Stimulated activated CD8-positive, alpha-beta memory T cell treated with anti-CD3 and anti-CD28 coated beads, Interleukin-12 subunit alpha, Interleukin-12 subunit beta, amount 100 ng/mL, for 1 hour (primary cell): Measurements from ENCODE around the gene MSLN.

Source experiments
- DNase-seq: peaks from one replicate; pipeline ENCODE4 v3.0.0-alpha.2; 2020; ENCODE audit warnings: low read depth

MSLN gene

DNA sequence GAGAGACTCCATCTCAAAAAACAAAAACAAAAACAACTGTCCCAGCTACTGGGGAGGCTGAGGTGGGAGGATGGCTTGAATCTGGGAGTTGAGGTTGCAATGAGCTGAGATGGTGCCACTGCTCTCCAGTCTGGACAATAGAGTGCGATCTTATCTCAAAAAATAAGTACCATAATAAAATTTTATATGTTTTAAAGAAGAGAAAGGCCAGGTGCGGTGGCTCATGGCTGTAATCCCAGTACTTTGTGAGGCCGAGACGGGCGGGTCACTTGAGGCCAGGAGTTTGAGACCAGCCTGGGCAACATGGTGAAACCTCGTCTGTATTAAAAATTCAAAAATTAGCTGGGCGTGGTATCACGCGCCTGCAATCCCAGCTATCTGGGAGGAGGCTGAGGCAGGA lies 16.3 kb downstream of the MSLN start:
- DNase-seq = no peak

DNA sequence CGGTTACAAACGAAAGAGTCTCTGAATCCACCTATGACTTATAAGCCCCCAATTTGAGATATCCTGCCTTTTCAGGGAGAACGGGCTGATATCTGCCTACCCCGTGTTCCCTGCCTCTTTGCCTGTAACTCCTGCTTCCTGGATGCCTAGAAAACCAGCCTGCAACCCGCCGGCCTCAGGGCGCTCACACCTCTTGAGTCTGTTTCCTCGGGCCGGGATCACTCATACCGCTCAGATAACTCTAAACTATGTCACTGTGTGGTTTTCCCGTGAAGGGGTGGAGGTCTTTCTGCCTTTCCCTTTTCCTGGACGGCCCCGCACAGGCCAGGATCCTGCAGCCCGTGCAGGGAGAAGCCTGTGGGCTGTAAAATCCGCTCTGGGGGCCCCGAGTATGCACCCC lies 17.3 kb downstream of the MSLN start:
- no peak for DNase-seq

DNA sequence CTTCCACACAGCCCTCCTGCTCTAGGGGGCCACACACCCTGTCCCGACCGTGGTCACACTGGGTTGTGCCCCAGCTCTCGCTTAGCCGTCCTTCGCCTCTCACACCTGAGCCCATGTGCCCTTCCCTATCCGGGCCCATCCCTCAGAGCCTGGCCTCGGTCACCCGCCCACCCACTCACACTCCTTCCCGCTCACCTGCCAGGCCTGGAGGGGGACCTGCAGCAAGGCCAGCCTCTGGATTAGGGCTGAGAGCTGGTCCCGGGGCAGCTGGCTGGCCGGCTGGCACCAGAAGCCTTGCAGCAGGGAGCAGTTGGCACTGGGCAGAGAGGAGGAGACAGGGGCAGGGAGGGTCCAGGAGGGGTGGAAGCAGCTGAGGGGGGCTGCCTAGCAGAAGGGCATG lies 17.9 kb downstream of the MSLN start:
- DNase-seq = no peak

DNA sequence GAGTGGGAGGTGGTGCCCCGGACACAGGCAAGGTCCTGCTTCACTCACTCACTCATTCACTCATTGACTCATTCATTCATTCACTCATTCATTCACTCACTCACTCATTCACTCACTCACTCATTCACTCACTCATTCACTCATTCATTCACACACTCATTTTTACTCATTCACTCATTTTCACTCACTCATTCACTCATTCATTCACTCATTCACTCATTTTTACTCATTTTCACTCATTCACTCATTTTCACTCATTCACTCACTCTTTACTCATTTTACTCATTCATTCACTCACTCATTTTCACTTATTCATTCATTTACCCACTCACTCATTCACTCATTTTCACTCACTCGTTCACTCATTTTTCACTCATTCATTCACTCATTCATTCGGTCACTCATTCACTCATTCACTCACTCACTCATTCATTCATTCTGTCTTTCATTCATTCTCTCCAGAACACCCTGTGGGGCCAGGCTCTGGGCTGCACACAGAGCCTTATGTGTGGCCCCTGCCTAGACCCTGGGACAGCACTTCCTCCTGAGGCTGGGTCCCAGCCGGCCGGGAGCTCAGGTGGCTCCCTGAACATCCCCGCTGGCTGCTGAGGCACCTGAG lies 18.5 kb downstream of the MSLN start:
- no peak for DNase-seq

DNA sequence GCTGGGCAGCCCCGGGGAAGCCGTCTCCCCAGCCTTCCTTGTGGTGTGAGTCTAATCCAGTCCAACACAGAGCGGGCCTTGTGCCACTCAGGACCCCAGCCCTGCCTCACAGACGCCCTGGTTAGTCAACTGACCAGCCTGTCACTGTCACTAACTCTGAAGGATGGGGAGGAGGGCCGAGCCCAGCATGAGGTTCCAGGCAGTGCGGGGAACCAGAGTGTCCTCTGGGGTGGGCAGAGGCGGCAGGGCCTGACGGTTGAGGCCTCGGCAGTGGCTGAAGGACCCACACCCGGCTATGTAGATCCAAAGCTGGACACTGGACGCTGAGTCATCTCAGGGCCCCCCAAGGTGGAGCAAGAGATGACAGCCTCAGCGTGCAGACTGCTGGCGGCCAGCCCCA lies 19.0 kb downstream of the MSLN start:
- no peak for DNase-seq

DNA sequence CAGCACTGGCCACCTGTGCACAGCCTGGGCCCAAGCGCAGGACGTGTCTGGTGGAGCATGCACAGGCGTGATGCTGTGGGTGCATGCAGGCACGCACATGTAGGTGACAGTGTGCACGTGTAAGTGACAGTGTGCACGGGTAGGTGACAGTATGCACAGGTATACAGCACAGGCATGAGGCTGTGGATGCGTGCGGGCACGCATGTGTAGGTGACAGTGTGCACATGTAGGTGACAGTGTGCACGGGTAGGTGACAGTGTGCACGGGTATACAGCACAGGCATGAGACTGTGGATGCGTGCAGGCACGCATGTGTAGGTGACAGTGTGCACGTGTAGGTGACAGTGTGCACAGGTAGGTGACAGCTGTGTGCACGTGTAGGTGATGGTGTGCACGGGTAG lies 19.8 kb downstream of the MSLN start:
- DNase-seq = no peak

DNA sequence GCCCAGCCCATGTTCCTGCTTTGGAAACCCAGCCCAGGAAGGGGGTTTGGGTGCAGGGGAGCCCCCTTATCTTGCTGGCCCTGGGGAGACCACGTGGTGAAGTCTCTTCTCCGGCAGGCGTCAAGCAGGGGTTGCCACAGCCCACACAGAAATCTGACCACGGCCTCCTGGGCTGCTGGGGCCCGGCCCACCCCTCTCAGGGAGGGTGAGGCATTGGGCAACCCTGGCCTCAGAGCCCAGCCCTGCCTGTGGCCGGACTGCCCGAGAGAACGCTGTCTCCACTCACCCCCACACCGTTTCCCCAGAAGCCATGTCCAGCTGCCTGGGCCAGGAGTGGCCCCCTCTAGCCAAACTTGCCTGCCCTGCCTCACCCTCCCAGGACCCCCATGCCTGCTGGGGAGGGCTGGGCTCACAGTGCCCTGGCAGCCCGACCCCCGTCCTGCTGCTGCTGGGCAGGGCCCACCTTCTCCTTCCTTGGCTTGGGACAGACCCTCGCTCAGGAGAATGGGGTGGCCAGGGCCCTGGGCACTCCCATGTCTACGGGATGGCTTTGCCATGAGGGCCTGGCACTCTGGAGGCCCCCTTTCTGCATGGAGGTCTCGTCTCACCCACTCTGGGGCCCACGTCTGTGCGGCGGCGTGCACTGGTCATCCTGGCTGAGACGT lies 20.9 kb downstream of the MSLN start:
- DNase-seq = no peak

DNA sequence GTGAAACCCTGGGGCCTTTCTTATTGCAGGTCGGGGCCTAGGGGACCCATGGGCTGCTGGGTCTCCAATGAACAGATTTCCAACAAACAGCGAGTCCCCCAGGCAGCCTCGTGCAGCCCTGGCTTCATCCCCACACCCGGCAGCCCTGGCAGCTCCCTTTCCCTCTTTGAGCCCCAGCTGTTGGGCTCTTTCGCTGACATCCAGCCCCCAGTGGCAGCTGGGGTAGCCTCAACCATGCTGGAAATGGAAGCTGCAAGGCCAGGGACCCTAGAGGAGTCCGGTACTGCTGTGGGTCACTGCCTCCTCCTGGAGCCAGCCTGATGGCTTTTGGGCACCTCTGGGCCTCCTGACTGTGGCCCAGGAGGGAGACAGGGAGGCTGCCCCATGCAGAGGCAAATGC lies 21.7 kb downstream of the MSLN start:
- DNase-seq = no peak

DNA sequence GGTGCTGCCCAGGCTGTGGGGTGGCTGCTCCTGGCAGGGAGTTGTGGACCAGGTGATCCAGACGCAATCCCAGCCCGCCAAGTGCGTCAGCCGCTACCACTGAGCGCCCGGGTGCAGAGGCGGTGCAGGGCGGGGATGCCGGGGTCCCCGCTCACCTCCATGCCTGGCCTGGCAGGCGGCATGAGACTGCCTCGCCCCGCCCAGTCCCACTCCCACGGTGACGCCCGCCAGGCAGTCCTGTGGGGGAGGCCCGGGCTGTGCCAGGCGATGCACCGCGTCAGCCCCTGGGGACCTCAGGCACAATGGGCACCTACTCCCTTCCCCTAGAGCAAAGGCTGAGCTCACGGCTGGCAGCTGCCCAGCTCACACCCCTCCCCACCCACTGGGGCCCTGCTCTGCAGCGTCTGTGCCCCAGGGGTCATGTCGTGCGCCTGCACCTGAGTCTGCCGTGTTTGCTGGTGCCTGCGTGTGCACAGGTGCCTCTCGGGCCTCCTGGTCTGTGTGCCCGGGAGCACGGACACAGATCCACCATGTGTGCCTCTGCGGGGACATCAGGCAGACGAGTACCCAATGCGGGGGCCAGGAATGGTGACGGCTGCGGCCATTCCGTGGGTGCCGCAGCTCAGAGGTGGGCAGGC lies 22.4 kb downstream of the MSLN start:
- no peak for DNase-seq

DNA sequence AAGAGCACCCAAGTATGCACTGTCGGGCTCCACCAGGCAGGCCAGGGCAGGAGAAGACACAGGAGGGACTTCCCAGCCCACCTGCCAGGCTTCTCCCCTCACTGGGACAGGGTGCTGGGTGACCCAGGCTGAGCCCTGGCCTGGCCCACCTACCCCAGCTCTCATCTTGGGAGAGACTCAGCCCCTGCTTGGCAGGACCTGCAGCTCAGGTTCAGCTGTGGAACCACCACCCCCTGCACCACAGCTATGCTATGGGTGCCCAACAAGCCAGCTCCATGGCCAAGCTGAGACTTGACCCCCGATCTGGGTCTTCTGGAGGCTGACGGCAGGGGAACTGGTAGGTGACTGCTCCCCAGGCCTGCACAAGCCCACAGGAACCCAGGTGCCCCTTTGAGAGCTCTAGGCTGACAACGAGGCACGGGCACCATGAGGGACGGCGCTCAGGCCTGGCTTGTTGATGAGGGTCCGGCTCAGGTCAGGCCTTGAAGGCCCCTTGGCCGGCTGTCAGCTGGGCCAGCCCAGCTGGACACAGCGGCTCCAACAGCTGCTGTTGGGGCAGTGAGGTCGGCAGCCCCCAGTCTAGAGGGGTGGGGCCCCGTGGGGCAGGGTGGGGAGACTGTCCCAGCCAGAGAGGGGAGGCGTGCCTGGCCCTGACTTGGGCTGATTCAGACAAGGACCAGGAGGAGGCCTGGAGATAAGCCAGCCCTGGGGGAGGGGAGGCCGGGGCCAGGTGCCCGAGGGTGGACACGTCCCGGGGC lies 23.0 kb downstream of the MSLN start:
- DNase-seq = no peak

DNA sequence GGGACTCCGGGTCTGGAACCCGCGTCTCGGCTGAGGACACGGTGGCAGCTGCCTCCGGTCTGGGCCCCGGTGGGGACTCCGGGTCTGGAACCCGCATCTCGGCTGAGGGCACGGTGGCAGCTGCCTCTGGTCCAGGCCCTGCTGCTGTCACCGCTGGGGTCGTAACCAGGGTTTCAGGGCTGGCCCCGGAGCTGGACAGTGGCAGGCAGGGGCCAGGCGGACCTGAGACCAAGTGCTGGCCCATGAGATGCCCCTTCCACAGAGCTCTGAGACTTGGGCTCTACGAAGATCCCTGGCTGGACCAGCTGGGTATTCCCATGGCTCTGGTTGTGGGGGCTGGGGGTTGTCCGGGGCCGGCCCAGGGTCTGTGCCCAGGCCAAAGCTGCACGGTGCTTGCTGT lies 23.9 kb downstream of the MSLN start:
- DNase-seq = no peak

DNA sequence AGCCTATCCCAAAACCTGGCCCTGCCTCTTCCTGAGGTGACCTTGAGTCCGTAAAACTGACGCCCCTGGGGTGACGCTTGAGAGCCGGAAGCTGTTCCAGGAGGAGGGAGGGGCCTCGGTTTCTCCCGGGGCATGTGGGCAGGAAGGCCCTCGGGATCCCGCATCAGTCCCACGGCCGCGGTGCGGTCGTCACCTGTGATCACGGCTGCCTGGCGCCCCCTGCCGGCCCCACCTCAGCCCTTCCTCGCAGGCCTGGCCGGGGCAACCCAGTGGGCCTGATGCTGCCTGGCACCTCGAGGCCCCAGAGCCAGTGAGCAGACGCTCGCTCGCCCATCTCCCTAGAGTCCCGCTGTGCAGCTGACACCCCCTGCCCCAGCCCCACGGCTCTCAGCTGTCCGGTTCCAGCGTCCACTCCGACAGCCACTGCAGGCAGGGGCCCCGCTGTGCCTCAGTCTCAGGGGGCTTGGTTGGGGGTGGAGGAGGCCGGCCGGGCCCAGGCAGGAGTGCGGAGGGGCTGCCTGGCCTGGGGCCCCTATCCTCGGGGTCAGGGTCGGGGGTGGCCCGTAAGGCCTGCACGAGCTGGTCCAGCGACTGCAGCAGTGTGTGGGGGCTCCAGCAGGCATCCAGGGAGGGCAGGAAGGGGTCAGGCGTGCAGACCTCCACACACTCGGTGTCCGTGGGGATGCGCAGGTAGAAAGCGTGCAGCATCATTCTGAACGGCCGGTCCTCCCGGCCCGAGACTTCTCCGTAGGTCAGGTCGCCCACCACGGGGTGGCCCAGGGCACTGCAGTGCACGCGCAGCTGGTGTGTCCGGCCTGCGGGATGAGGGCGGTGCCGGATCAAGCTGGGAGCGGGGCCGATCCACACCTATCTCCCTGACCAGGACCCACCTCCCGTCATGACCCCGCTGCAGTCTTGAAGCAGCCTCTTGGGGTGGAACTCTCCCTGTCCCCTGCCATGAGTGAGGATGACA lies 25.3 kb downstream of the MSLN start:
- DNase-seq = peak; percentile 54

DNA sequence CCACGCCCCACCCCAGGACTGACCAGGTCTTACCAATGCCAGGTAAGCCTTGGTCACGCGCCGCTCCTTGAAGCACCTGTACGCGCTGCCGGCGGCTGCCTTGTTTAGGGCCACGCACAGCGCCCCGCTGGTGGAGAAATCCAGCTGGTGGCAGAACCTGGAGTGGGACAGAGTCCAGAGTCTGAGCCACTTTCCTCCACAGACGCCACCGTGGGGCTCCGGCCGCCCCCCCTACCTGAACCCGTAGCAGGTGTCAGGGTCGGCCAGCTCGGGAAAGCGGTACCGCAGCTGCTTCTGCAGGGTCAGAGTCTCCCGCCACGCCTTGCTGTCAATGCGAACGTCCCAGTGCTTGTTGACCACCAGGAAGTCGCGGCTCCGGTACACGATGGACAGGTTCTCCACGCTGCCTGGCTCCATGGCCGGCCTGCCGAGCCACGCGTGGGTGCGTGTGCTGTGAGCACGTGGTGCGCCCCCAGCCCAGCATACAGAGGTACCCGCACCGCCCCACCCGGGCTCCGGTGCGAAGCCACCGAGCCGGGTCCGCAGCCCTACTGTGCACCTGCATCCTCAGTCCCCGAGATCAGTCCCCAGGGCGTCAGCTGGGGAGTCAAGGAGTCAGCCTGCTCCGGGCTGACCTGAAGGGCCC lies 26.9 kb downstream of the MSLN start:
- DNase-seq = no peak

DNA sequence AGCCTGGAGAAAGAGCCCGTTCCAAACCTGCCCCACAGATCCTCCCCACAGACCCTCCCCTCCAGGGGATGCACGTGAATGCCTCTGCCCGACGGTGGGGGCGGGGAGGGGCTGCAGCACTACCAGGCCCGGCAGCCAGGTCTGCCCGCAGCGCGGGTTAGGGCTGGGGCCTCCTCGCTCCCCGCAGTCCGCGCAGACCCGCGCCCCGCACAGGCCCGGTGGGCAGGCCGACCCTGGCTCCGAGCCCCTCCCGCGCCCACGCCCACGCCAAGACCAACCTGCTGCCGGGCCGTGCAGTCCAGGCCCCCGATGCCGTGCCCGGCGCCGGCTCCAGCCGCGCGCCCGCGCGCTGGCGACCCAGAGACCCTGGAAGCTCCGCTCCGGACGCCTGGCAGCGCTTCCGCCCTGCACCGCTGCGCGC lies 27.5 kb downstream of the MSLN start, which contains the start of gene RPUSD1:
Gene RPUSD1 (minus strand): TSS at position 404 of the 421 bp plus-strand sequence. CDS start 644 bp downstream, outside the sequence.
- DNase-seq = no peak

DNA sequence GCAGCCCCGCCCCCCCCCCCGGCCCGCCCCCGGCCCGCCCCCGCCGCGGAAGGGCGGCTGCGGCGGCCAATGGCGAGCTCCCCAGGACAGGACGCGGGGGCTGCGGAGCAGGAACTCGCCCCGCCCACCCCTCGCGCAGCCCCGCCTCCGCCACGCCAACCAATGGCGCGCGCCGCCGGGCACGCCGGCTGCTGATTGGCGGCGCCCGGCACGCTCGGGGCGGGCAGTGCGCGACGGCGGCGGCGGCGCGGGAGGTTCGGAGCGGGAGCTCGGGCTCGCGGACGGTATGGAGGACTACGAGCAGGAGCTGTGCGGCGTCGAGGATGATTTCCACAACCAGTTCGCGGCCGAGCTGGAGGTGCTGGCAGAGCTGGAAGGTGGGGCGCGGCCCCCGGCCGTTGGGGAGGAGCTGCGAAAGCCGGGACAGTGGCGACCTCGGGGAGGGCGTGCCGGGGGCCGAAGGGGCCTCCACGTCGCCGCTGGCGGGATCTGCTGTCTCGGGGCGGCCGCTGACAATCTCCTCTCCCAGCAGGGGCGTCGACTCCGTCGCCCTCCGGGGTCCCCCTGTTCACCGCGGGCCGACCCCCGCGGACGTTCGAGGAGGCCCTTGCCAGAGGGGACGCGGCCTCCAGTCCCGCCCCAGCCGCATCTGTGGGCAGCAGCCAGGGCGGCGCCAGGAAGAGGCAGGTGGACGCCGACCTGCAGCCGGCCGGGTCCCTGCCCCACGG lies 28.0 kb downstream of the MSLN start, which contains the start of gene CHTF18:
Gene CHTF18 (plus strand): TSS at position 222 of the 728 bp plus-strand sequence. CDS start 65 bp downstream, at position 287.
- DNase-seq = peak; percentile 81

DNA sequence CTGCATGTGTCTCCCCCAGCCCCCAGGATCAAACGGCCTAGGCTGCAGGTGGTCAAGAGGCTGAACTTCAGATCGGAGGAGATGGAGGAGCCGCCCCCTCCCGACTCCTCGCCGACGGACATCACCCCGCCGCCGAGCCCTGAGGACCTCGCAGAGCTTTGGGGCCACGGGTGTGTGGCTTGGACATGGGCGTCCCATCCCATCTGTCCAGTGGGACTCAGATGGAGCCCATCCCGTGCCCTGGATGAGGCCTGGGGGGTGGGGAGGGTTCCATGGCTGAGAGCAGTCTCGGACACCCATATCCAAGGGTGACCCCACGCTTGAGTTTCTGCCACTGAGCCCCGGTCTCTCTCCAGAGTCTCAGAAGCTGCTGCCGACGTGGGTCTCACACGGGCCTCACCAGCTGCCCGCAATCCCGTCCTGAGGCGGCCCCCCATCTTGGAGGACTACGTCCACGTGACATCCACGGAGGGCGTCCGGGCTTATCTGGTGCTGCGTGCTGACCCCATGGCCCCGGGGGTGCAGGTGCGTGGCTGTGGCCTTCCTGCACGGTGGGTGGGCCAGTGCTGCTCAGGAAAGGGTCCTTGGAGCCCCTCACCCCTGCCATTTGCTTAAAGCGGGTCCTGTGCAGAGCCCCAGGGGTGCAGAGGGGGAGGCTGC lies 28.8 kb downstream of the MSLN start:
- no peak for DNase-seq

DNA sequence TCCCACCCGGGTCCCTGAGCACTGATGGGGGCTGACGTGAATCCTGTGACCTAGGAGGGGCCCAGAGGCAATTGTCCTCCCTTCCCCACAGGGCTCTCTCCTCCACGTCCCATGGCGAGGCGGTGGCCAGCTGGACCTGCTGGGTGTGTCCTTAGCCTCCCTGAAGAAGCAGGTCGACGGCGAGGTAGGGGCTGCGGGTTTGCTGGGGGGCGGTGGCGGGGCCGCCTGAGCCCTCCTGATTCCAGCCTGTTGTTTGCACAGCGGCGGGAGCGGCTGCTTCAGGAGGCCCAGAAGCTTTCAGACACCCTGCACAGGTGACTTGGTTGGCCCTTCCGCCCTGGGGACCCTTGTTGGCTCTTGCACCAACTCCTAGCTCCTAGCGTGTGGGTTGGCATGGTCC lies 29.6 kb downstream of the MSLN start:
- DNase-seq = no peak

DNA sequence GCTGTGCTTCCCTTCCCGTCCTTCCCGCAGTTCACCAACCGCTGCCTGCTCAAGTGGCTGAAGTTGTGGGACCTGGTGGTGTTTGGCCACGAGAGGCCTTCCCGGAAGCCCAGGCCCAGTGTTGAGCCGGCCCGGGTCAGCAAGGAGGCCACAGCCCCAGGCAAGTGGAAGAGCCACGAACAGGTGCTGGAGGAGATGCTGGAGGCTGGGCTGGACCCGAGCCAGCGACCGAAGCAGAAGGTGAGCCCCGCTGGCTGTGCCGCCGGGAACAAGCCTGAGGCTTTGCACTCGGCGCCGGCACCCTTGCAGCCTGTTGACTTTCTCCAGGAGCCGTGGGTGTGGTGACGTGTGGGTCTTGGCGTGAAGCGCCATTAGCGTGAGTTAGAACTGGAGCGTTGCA lies 30.6 kb downstream of the MSLN start:
- no peak for DNase-seq

DNA sequence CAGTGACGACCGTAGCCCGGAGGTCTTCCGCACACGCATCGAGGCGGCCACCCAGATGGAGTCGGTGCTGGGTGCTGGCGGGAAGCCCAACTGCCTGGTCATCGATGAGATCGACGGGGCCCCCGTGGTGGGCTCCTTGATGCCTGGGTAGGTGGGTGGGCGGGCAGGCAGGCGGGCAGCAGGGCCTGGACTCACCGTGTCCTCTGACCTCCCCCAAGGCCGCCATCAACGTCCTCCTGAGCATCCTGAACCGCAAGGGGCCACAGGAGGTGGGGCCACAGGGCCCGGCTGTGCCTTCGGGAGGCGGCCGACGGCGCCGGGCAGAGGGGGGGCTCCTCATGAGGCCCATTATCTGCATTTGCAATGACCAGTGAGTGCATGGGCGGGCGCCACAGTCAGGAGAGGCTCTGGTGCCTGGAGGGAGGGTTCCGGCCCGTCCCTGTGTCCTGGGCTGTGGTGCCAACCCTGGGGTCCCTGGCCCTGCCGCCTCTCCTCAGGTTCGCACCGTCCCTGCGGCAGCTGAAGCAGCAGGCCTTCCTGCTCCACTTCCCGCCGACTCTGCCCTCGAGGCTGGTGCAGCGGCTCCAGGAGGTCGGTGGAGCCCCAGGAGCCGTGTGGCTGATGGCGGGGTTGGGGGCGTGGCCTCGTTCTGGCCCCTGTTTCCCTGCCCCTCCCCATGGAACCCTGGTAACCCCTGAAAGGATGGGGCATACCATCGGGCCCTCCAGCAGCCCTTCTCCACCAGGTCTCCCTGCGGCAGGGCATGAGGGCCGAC lies 31.9 kb downstream of the MSLN start:
- no peak for DNase-seq
